ENCODE results near the gene LAMA2.

LAMA2 gene

DNA sequence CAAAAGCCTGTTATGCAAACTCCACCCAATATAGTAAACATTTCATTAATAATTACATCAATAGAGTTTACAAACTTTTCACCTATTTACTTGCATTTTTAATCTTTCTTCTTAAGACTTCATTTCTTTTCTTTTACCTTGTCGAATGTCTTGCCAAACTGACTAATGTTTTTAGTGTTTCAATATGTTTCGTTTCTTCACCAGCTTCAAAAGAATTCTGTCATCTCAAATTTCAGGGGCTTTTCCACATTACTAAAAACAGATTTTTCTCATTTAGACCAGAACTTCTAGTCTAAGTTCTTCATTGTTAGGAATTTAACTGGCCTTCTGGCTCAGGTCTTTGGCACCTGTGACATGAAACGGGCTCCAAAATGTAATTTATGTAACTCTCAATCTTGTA lies 630.5 kb downstream of the LAMA2 start:
- TF ChIP-seq TAF1 (IDR thresholded peaks at IDR 0.05; ENCODE audit: low read depth), result no peak
- TF ChIP-seq NFIC (IDR thresholded peaks at IDR 0.05), result no peak
- no peak for TF ChIP-seq EGR1 (IDR thresholded peaks at IDR 0.05)
- TF ChIP-seq YY1 (IDR thresholded peaks at IDR 0.05; ENCODE audit: low read depth), result no peak
- TF ChIP-seq TEAD4 (IDR thresholded peaks at IDR 0.05), result no peak
- no peak for TF ChIP-seq ZBTB7A (IDR thresholded peaks at IDR 0.05; ENCODE audit: low read depth)

DNA sequence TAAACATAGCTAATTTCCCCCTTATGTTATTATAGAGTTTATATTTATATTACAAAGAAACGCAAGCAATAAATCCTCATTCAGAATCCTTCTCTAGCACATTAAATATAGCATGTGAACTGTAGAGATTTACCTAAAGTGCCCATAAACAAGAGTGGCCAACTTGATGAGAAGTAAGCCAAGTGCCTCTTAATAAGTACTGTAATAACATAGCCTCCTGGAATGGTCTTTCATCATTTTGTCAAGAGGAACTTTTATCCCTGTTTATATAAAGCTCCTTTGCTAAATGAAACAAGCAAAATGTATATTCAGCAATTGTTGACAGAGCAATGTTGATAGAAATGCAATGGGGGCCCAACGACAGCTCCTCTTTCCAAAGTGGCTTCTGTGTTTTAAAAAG lies 632.1 kb downstream of the LAMA2 start:
- no peak for TF ChIP-seq CREB1 (IDR thresholded peaks at IDR 0.05; ENCODE audit: low read depth)
- no peak for TF ChIP-seq RAD21 (IDR thresholded peaks at IDR 0.05; ENCODE audit: low read depth)
- TF ChIP-seq YY1 (IDR thresholded peaks at IDR 0.05; ENCODE audit: low read depth), result no peak
- TF ChIP-seq, protein P1, sequence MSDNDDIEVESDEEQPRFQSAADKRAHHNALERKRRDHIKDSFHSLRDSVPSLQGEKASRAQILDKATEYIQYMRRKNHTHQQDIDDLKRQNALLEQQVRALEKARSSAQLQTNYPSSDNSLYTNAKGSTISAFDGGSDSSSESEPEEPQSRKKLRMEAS (IDR thresholded peaks at IDR 0.05), result no peak
- TF ChIP-seq ZBTB7A (IDR thresholded peaks at IDR 0.05; ENCODE audit: low read depth), result no peak
- TF ChIP-seq TCF12 (IDR thresholded peaks at IDR 0.05; ENCODE audit: low read depth), result no peak
- no peak for TF ChIP-seq NFIC (IDR thresholded peaks at IDR 0.05)
- no peak for TF ChIP-seq EGR1 (IDR thresholded peaks at IDR 0.05)
- TF ChIP-seq FOXM1 (IDR thresholded peaks at IDR 0.05; ENCODE audit: borderline replicate concordance, low read depth), result no peak
- TF ChIP-seq, protein P2, sequence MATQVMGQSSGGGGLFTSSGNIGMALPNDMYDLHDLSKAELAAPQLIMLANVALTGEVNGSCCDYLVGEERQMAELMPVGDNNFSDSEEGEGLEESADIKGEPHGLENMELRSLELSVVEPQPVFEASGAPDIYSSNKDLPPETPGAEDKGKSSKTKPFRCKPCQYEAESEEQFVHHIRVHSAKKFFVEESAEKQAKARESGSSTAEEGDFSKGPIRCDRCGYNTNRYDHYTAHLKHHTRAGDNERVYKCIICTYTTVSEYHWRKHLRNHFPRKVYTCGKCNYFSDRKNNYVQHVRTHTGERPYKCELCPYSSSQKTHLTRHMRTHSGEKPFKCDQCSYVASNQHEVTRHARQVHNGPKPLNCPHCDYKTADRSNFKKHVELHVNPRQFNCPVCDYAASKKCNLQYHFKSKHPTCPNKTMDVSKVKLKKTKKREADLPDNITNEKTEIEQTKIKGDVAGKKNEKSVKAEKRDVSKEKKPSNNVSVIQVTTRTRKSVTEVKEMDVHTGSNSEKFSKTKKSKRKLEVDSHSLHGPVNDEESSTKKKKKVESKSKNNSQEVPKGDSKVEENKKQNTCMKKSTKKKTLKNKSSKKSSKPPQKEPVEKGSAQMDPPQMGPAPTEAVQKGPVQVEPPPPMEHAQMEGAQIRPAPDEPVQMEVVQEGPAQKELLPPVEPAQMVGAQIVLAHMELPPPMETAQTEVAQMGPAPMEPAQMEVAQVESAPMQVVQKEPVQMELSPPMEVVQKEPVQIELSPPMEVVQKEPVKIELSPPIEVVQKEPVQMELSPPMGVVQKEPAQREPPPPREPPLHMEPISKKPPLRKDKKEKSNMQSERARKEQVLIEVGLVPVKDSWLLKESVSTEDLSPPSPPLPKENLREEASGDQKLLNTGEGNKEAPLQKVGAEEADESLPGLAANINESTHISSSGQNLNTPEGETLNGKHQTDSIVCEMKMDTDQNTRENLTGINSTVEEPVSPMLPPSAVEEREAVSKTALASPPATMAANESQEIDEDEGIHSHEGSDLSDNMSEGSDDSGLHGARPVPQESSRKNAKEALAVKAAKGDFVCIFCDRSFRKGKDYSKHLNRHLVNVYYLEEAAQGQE (IDR thresholded peaks at IDR 0.05; ENCODE audit: low read depth), result no peak
- no peak for TF ChIP-seq TEAD4 (IDR thresholded peaks at IDR 0.05)
- no peak for TF ChIP-seq CEBPB (IDR thresholded peaks at IDR 0.05)
- no peak for TF ChIP-seq EP300 (IDR thresholded peaks at IDR 0.05; ENCODE audit: borderline replicate concordance)
- TF ChIP-seq, protein P3, sequence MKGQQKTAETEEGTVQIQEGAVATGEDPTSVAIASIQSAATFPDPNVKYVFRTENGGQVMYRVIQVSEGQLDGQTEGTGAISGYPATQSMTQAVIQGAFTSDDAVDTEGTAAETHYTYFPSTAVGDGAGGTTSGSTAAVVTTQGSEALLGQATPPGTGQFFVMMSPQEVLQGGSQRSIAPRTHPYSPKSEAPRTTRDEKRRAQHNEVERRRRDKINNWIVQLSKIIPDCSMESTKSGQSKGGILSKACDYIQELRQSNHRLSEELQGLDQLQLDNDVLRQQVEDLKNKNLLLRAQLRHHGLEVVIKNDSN (IDR thresholded peaks at IDR 0.05), result no peak
- no peak for TF ChIP-seq TAF1 (IDR thresholded peaks at IDR 0.05; ENCODE audit: low read depth)

DNA sequence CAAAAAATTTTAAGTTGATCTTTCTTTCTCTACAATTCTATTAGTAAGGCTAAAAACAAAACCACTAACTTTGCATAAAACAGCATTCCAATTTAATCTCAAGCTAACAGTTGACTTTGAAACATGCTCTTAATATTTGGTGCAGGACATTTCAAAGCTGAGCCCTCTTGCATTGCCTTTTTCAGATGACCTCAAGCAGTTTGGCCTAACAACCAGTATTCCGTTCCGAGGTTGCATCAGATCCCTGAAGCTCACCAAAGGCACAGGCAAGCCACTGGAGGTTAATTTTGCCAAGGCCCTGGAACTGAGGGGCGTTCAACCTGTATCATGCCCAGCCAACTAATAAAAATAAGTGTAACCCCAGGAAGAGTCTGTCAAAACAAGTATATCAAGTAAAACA lies 633.1 kb downstream of the LAMA2 start:
- TF ChIP-seq NFIC (IDR thresholded peaks at IDR 0.05) (no peak), ZBTB7A (IDR thresholded peaks at IDR 0.05; ENCODE audit: low read depth) (no peak), TEAD4 (IDR thresholded peaks at IDR 0.05) (no peak), TCF12 (IDR thresholded peaks at IDR 0.05; ENCODE audit: low read depth) (no peak), RAD21 (IDR thresholded peaks at IDR 0.05; ENCODE audit: low read depth) (no peak), TAF1 (IDR thresholded peaks at IDR 0.05; ENCODE audit: low read depth) (no peak)
- TF ChIP-seq, protein P3 (IDR thresholded peaks at IDR 0.05), result no peak
- TF ChIP-seq, protein P2 (IDR thresholded peaks at IDR 0.05; ENCODE audit: low read depth), result no peak
- TF ChIP-seq, protein P1 (IDR thresholded peaks at IDR 0.05), result no peak

DNA sequence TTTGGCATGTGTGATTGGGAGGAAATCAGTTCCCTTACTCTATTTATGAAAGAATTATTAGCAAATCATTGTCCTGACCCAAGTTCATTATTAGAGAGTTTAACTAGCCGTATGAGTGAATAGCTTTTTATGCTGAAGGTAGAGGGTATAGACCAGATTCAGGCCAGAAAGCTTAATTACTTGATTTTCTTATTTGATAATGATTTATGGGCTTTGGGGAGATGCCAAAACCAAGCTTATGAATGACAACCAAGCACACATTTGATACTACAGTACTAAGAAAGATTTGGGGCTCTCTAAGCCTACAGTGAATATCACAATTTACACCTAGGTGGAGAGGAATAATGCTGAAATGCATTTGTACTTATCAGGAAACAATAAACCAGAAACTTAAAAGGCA lies 633.8 kb downstream of the LAMA2 start:
- TF ChIP-seq RAD21 (IDR thresholded peaks at IDR 0.05; ENCODE audit: low read depth) (no peak), NFIC (IDR thresholded peaks at IDR 0.05) (no peak), EP300 (IDR thresholded peaks at IDR 0.05; ENCODE audit: borderline replicate concordance) (no peak), TAF1 (IDR thresholded peaks at IDR 0.05; ENCODE audit: low read depth) (no peak), ZBTB7A (IDR thresholded peaks at IDR 0.05; ENCODE audit: low read depth) (no peak), FOXM1 (IDR thresholded peaks at IDR 0.05; ENCODE audit: borderline replicate concordance, low read depth) (no peak), TCF12 (IDR thresholded peaks at IDR 0.05; ENCODE audit: low read depth) (no peak)
- TF ChIP-seq, protein P3 (IDR thresholded peaks at IDR 0.05), result no peak

DNA sequence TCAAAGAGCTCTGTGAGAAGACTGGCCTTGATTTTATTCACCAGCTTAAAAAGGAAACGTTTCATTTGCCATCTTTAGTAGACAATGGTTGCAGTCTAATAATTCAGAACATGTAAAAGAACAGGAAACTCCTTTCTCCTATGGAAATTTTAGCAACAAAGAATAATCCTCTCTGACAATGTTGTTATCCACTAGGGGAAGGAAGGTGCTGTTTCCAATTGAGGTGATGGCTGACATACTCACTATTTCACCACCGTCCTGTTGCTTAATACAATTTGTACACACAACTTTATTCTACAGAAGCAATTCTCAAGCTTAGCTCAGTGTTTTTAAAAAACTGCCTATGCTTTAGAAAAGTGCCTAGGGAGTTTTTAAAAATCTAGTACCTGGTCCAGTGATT lies 634.4 kb downstream of the LAMA2 start:
- TF ChIP-seq, protein P3 (IDR thresholded peaks at IDR 0.05), result no peak
- TF ChIP-seq ZBTB7A (IDR thresholded peaks at IDR 0.05; ENCODE audit: low read depth), result no peak
- no peak for TF ChIP-seq NFIC (IDR thresholded peaks at IDR 0.05)
- no peak for TF ChIP-seq EGR1 (IDR thresholded peaks at IDR 0.05)
- no peak for TF ChIP-seq EP300 (IDR thresholded peaks at IDR 0.05; ENCODE audit: borderline replicate concordance)
- no peak for TF ChIP-seq TAF1 (IDR thresholded peaks at IDR 0.05; ENCODE audit: low read depth)
- TF ChIP-seq CREB1 (IDR thresholded peaks at IDR 0.05; ENCODE audit: low read depth), result no peak
- TF ChIP-seq RAD21 (IDR thresholded peaks at IDR 0.05; ENCODE audit: low read depth), result no peak
